Hematopoietic multipotent progenitor cell treated with erythropoietin and hydrocortisone succinate and interleukin-3 and kit ligand, for 15 days (in vitro differentiated cells): ENCODE data around the gene ZNF462.

ENCODE experiments used
- DNase-seq: peaks from one replicate; pipeline ENCODE4 v3.0.0-alpha.2; 2015; ENCODE audit warnings: low spot score

The ZNF462 gene

GRCh38 chr9:106929471-106930177 is 66.7 kb downstream of the ZNF462 start:
- DNase-seq, result no peak

GRCh38 chr9:106930477-106930876 is 67.5 kb downstream of the ZNF462 start:
- DNase-seq, result no peak

- DNase-seq, result no peak
Observed at GRCh38 chr9:106931466-106931865, 68.5 kb downstream of the ZNF462 start.

- DNase-seq, result no peak
Observed at GRCh38 chr9:106932178-106932577, 69.2 kb downstream of the ZNF462 start.

GRCh38 chr9:106932675-106933074 is 69.7 kb downstream of the ZNF462 start:
- no peak for DNase-seq

- DNase-seq, result no peak
Observed at GRCh38 chr9:106933470-106933869, 70.5 kb downstream of the ZNF462 start.

- DNase-seq, result no peak
Observed at GRCh38 chr9:106934442-106935238, 71.7 kb downstream of the ZNF462 start.

GRCh38 chr9:106936680-106937079 is 73.7 kb downstream of the ZNF462 start:
- no peak for DNase-seq

- DNase-seq, result no peak
Observed at GRCh38 chr9:106941916-106942315, 79.0 kb downstream of the ZNF462 start.

- DNase-seq, result no peak
Observed at GRCh38 chr9:106945727-106946660, 83.0 kb downstream of the ZNF462 start.

GRCh38 chr9:106947106-106947900 is 84.3 kb downstream of the ZNF462 start:
- no peak for DNase-seq

GRCh38 chr9:106953174-106953573 is 90.2 kb downstream of the ZNF462 start:
- DNase-seq, result no peak

- DNase-seq, result no peak
Observed at GRCh38 chr9:106954558-106954957, 91.6 kb downstream of the ZNF462 start.

- no peak for DNase-seq
Observed at GRCh38 chr9:106954974-106955850, 92.2 kb downstream of the ZNF462 start.

GRCh38 chr9:106956971-106957370 is 94.0 kb downstream of the ZNF462 start:
- no peak for DNase-seq

- no peak for DNase-seq
Observed at GRCh38 chr9:106958955-106959657, 96.1 kb downstream of the ZNF462 start.

- no peak for DNase-seq
Observed at GRCh38 chr9:106960258-106960657, 97.3 kb downstream of the ZNF462 start.

- no peak for DNase-seq
Observed at GRCh38 chr9:106961623-106962022, 98.7 kb downstream of the ZNF462 start.

GRCh38 chr9:106962122-106962521 is 99.2 kb downstream of the ZNF462 start:
- DNase-seq, result no peak
